Thymus (tissue), 11 donors: Measurements from ENCODE around the gene QSER1. TPM values are rescaled to one million over a fixed set of nuclear protein-coding genes. Genes with fewer than 3 reads are reported as not detected.

Experiments used
- DNase-seq, 9 donors: peaks; one replicate each; pipeline ENCODE4 v3.0.0-alpha.2; 2013; ENCODE audit warnings: low spot score in 9 of 9, low read depth in 6 of 9, missing footprints in 1 of 9
- H3K27ac ChIP-seq, 2 donors: one replicate each; pipeline ENCODE4 v1.5.1; 2013; ENCODE audit warnings: control low read depth in 1 of 2, low read depth in 1 of 2, low read length in 1 of 2, mild to moderate bottlenecking in 1 of 2, moderate library complexity in 1 of 2
- H3K27me3 ChIP-seq, 2 donors: one replicate each; pipeline ENCODE4 v1.5.1; 2013; ENCODE audit warnings: low read length in 1 of 2; ENCODE audit not compliant: control insufficient read depth in 2 of 2, insufficient read depth in 1 of 2
- H3K36me3 ChIP-seq, 2 donors: one replicate each; pipeline ENCODE4 v1.5.1; 2013; ENCODE audit warnings: low read length in 1 of 2, mild to moderate bottlenecking in 1 of 2, moderate library complexity in 1 of 2; ENCODE audit not compliant: control insufficient read depth in 2 of 2, insufficient read depth in 2 of 2
- H3K4me1 ChIP-seq, 2 donors: one replicate each; pipeline ENCODE4 v1.5.1; 2013; ENCODE audit warnings: low read length in 2 of 2; ENCODE audit not compliant: control insufficient read depth in 2 of 2, insufficient read depth in 2 of 2
- H3K4me3 ChIP-seq, 2 donors: one replicate each; pipeline ENCODE4 v1.5.1; 2013; ENCODE audit warnings: low read length in 2 of 2, control low read depth in 1 of 2, mild to moderate bottlenecking in 1 of 2
- H3K9me3 ChIP-seq, 2 donors: one replicate each; pipeline ENCODE4 v1.5.1; 2013; ENCODE audit warnings: low read length in 1 of 2, mild to moderate bottlenecking in 1 of 2; ENCODE audit not compliant: control insufficient read depth in 2 of 2, insufficient read depth in 1 of 2
- WGBS: extraction: QIAGEN DNeasy Blood & Tissue Kit; methylation state at CpG from one replicate; pipeline ENCODE4 v1.1.7; 2013; 5-methylcytosine and 5-hydroxymethylcytosine counted together
- polyA plus RNA-seq: library from polyadenylated mRNA; stranded (reverse); fragments of 200-250 nt; gene quantifications from one replicate; pipeline ENCODE4 v1.2.3, GENCODE V29; 2013
- total RNA-seq: library from RNA; stranded (reverse); fragments of 120-200 nt; gene quantifications from one replicate; pipeline ENCODE4 v1.2.4, GENCODE V29; 2013
- donor health status: healthy.

The QSER1 gene
- total and polyA plus RNA-seq, 2 donors = 5.8 to 14.5 TPM

DNA sequence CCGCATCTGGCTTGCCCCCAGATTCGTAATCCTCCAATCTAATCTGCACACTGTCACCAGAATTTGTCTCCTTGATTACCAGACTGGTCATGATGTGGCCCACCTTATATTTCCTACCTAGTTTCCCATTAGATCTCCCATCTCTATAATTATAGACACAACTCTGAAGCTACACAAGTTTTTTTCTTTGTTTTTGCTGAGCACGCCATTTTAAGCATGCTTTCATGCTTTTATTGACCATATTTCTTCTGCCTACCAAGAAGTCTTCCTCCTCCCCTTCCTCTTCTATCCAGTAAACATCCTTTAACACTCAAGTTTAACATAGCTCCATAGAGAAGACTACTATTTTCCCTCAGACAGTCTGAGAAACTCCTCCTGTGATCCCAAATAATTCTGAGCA, 98.8 kb downstream of the QSER1 start:
- no peaks in the 10 kb centered on the region for H3K9me3 ChIP-seq
- H3K27me3 ChIP-seq = no peaks in the 10 kb centered on the region
- H3K27ac ChIP-seq = no peak overlapping the region
- no peak overlapping the region for H3K4me3 ChIP-seq
- WGBS = 95% methylated on average over 3 of the region's 3 CpGs
- no peaks in the 10 kb centered on the region for H3K4me1 ChIP-seq
- no peak for DNase-seq
- no peaks in the 10 kb centered on the region for H3K36me3 ChIP-seq

DNA sequence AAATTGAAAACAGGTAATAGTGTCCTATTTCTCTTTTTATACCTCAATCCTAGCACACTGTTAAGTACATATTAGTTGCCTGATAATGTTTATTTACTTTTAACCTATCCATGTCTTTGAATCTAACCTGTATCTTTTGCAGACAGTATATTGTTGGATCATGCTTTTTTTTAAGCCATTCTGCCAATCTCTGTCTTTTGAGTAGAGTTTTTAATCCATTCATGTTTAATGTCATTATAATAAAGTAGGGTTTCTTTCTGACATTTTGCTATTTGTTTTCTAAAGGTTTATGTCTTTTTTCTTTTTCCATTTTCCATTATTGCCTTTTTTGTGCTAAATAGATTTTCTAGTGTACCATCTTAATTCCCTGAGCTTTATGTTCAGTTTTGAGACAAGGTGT, 99.3 kb downstream of the QSER1 start:
- no peak overlapping the region for H3K27ac ChIP-seq
- no peak overlapping the region for H3K4me3 ChIP-seq
- no peaks in the 10 kb centered on the region for H3K27me3 ChIP-seq
- DNase-seq = no peak
- no peaks in the 10 kb centered on the region for H3K9me3 ChIP-seq
- H3K36me3 ChIP-seq = no peaks in the 10 kb centered on the region
- H3K4me1 ChIP-seq = no peaks in the 10 kb centered on the region

- H3K4me3 ChIP-seq = no peak overlapping the region
- no peak overlapping the region for H3K27ac ChIP-seq
- peaks cover 2% of the 10 kb centered on the region in 2 donors for H3K4me1 ChIP-seq
- no peaks in the 10 kb centered on the region for H3K27me3 ChIP-seq
- no peak for DNase-seq
- no peaks in the 10 kb centered on the region for H3K36me3 ChIP-seq
- H3K9me3 ChIP-seq = peaks cover 0 to 3% of the 10 kb centered on the region in 2 donors
Observed at GRCh38 chr11:33000181-33000580, 107.6 kb downstream of the QSER1 start.

DNA sequence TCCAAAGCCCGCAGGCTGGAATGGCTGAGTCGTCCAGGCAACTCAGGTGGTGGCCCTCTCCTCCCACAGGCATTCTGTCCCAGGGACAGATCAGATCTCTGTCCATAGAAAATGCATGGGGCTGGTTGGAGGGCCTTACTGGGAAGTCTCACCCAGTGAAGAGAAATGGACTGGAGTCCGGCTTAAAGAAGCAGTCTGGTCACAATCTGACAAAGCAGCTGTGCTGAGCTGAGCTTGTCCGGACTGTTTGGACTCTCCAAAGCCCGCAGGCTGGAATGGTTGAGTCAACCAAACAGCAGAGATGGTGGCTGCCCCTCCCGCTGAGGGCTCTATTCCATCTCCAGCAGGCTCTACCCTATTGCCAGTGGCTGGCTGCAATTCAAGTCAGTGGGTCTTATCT, 108.7 kb downstream of the QSER1 start:
- H3K36me3 ChIP-seq = no peaks in the 10 kb centered on the region
- H3K27me3 ChIP-seq = no peaks in the 10 kb centered on the region
- no peak for DNase-seq
- WGBS = 88% methylated on average over 6 of the region's 6 CpGs
- peaks cover 11% of the 10 kb centered on the region in 2 donors for H3K4me1 ChIP-seq
- H3K4me3 ChIP-seq = no peak overlapping the region
- H3K9me3 ChIP-seq = peaks cover 0 to 3% of the 10 kb centered on the region in 2 donors
- no peak overlapping the region for H3K27ac ChIP-seq

GRCh38 chr11:33001751-33002542, 109.3 kb downstream of the QSER1 start:
- DNase-seq = no peak
- Histone ChIP-seq H3K4me1 (peaks cover 11% of the 10 kb centered on the region in 2 donors), H3K27me3 (no peaks in the 10 kb centered on the region), H3K36me3 (no peaks in the 10 kb centered on the region), H3K4me3 (no peak overlapping the region), H3K9me3 (peaks cover 0 to 3% of the 10 kb centered on the region in 2 donors), H3K27ac (no peak overlapping the region)
- WGBS = 90% methylated on average over 8 of the region's 8 CpGs

DNA sequence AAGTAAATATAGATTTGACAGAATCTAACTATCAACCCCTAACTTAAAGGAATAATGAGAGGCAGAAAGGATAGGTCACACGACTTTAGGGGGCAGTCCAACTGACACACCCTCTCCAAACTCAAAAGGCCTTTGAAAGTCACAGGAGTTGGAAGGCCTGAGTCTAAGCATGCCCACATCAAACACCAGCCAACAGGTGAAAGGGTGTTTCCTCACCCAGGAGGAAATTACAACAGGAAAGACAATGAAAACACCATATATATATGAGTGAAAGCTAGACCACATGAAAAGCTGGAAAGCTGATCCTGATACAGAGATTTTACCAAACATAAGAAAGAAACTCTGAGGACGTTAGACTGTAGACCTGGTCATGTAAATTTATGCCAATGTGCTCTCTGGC, 112.6 kb downstream of the QSER1 start:
- WGBS = 5% methylated on average over 2 of the region's 2 CpGs
- no peaks in the 10 kb centered on the region for H3K27me3 ChIP-seq
- H3K9me3 ChIP-seq = no peaks in the 10 kb centered on the region
- no peak overlapping the region for H3K27ac ChIP-seq
- peaks cover 11% of the 10 kb centered on the region in 2 donors for H3K4me1 ChIP-seq
- H3K4me3 ChIP-seq = no peak overlapping the region
- peak in 6 of 9 donors; percentile 23 to 62 (median 29) for DNase-seq
- no peaks in the 10 kb centered on the region for H3K36me3 ChIP-seq

DNA sequence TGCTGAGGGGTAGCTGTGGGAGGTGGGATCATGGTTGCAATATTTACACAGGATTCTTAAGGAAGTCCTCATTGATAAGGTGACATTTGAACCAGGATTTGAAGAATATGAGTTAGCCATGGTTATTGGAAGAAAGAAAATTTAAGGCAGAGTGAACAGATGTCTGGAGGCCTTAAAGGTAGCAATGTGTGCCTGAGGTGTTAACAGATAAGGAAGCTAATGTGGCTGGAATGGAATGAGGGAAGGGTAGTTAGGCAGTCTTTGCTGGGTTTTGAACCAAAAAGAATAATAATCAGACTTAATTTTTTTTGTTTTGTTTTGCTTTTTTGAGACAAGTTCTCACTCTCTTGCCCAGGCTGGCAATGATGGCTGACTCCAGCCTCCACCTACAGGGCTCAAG, 113.4 kb downstream of the QSER1 start:
- Histone ChIP-seq H3K4me1 (peaks cover 13% of the 10 kb centered on the region in 2 donors), H3K36me3 (no peaks in the 10 kb centered on the region), H3K27ac (no peak overlapping the region), H3K9me3 (no peaks in the 10 kb centered on the region), H3K27me3 (no peaks in the 10 kb centered on the region), H3K4me3 (no peak overlapping the region)
- DNase-seq = no peak

DNA sequence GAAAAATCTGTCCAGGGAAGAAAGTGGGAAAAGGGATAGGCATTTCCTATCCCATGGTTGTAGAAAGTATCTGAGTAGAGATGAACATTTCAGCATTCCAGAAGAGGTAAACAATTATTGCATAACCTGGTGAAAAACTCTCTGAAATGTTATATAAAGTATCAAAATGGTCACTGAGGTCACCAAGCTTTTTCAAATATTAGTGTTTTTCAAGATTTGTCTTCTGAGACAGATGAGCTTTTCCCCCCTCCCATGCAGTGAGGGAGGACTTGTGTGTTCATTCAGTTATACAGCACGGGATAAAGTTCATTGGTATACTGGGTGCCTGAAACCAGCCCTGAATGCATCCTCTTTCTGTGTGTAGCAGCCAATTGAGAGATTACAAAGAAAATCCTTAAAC, 121.1 kb downstream of the QSER1 start:
- peaks cover 12 to 24% of the 10 kb centered on the region in 2 donors for H3K4me1 ChIP-seq
- WGBS = 96% methylated on average over 1 of the region's 1 CpG
- DNase-seq = no peak
- H3K27ac ChIP-seq = no peak overlapping the region
- H3K36me3 ChIP-seq = no peaks in the 10 kb centered on the region
- H3K27me3 ChIP-seq = peaks cover 0 to 25% of the 10 kb centered on the region in 2 donors
- H3K9me3 ChIP-seq = peaks cover 1 to 6% of the 10 kb centered on the region in 2 donors
- no peak overlapping the region for H3K4me3 ChIP-seq

DNA sequence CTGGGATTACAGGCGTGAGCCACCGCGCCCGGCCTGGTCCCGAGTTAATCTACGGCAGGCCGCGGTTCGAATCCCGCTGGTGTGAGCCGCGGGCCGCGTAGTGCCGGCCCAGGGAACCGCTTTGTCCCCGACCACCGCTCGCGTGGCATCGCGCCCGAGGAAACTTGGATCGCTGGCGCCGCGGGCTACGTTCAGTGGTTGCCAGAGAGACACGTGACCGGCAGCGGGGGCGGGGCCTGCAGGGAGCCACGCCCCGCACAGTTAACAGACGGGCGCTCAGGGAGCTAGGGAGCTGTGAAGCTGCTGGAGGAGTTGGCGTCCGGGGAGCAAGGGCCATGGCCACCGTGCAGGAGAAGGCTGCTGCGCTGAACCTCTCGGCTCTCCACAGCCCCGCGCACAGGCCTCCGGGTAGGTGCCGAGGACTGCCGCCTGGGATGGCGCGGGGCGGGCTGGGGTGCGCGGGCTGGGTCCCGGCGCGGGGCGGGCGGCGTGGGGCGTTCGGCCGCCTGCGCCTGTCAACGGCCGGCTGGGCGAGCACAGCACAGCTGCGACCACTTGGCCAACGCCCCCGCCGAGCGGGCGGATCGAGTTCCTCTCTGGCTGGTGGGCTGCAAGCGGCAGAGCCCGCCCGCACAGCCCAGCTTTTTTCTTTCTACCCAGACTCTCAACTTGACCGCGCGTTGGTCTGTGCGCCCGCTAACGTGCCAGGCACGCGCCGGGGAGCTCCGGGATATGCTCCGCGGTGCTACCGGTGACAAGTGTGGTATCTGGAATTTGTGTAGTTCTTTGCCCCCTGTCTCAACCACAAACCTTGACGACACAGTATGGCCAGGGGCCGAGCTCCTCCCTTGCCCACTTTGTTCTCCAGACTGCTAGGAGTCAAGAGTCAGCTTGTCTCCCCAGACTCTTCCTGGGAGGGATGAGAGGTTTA, 123.3 kb downstream of the QSER1 start, which contains the start of gene DEPDC7:
Gene DEPDC7, plus strand, starts transcription at position 258 of the 931 bp plus-strand sequence. Its CDS starts 78 bp downstream, at position 336.
- Histone ChIP-seq H3K4me3 (peak within 1 kb of the TSS; percentile 23 to 62), H3K27ac (no peak within 1 kb of the TSS), H3K9me3 (peaks cover 1 to 6% of the 10 kb centered on the region in 2 donors), H3K36me3 (no peaks in the 10 kb centered on the region), H3K4me1 (peaks cover 11 to 24% of the 10 kb centered on the region in 2 donors), H3K27me3 (peaks cover 0 to 25% of the 10 kb centered on the region in 2 donors)
- WGBS = 9% methylated on average over 89 of the region's 89 CpGs
- DNase-seq = peak; percentile 52 to 90 (median 76)
